ENCODE measurements around the gene CHL1. TPM values are rescaled to one million over a fixed set of nuclear protein-coding genes. Genes with fewer than 3 reads are reported as not detected.

Gene CHL1
- total RNA-seq, 3 donors from 2014 or later, result 9.1 to 48.8 (median 9.3) TPM

- peak; percentile 12 to 54 (median 24) for DNase-seq
- peak; percentile 37 for ATAC-seq
Measured at GRCh38 chr3:197149-197827, 725 bp downstream of the CHL1 start.

GRCh38 chr3:197828-198491 lies 1.4 kb downstream of the CHL1 start:
- Histone ChIP-seq H3K36me3 (ENCODE audit: low read depth) (no peaks in the 10 kb centered on the region), H3K4me1 (ENCODE audit: low read depth) (peaks cover 2% of the 10 kb centered on the region), H3K4me3 (no peak overlapping the region), H3K9me3 (no peaks in the 10 kb centered on the region)
- DNase-seq (peak in 2 of 3 donors; percentile 18 to 49), ATAC-seq (peak; percentile 22)
- TF ChIP-seq CTCF (IDR thresholded peaks at IDR 0.05), result no peak
- intact Hi-C loops (cut with DNase I, micrococcal nuclease), result no loop called here

More at GRCh38 chr3:197149-197827, 725 bp downstream of the CHL1 start:
- TF ChIP-seq CTCF (IDR thresholded peaks at IDR 0.05), result no peak
- H3K4me3 ChIP-seq, result no peak overlapping the region
- no peaks in the 10 kb centered on the region for H3K9me3 ChIP-seq
- H3K4me1 ChIP-seq (ENCODE audit: low read depth), result peaks cover 2% of the 10 kb centered on the region
- H3K36me3 ChIP-seq (ENCODE audit: low read depth), result no peaks in the 10 kb centered on the region
- intact Hi-C loops (cut with DNase I, micrococcal nuclease), result no loop called here

GRCh38 chr3:199835-200234 lies 3.3 kb downstream of the CHL1 start:
- no peak overlapping the region for H3K4me3 ChIP-seq
- DNase-seq (no peak), ATAC-seq (no peak)
- intact Hi-C loops (cut with DNase I, micrococcal nuclease), result no loop called here
- TF ChIP-seq CTCF (IDR thresholded peaks at IDR 0.05), result no peak
- peaks cover 2% of the 10 kb centered on the region for H3K4me1 ChIP-seq (ENCODE audit: low read depth)
- no peaks in the 10 kb centered on the region for H3K9me3 ChIP-seq
- H3K36me3 ChIP-seq (ENCODE audit: low read depth), result no peaks in the 10 kb centered on the region

- no peak for ATAC-seq
- TF ChIP-seq CTCF (IDR thresholded peaks at IDR 0.05), result no peak
- Histone ChIP-seq H3K4me1 (ENCODE audit: low read depth) (peaks cover 2% of the 10 kb centered on the region), H3K9me3 (no peaks in the 10 kb centered on the region), H3K4me3 (no peak overlapping the region), H3K36me3 (ENCODE audit: low read depth) (no peaks in the 10 kb centered on the region)
- intact Hi-C loops (cut with DNase I, micrococcal nuclease), result no loop called here
- no peak for DNase-seq
Measured at GRCh38 chr3:200758-201325, 4.3 kb downstream of the CHL1 start.

GRCh38 chr3:204102-204501 lies 7.5 kb downstream of the CHL1 start:
- TF ChIP-seq CTCF (IDR thresholded peaks at IDR 0.05), result no peak
- ATAC-seq (no peak), DNase-seq (no peak)
- Histone ChIP-seq H3K9me3 (no peaks in the 10 kb centered on the region), H3K4me1 (ENCODE audit: low read depth) (no peaks in the 10 kb centered on the region), H3K4me3 (no peak overlapping the region), H3K36me3 (ENCODE audit: low read depth) (no peaks in the 10 kb centered on the region)
- intact Hi-C loops (cut with DNase I, micrococcal nuclease), result no loop called here

Measured in mucosa of descending colon (tissue), 3 donors.